GM10847 (cell line): ENCODE data around the gene IDI2.

Source experiments
- POLR2A ChIP-seq: IDR thresholded peaks from 2 replicates; pipeline ENCODE4 v1.6.1; 2011; ENCODE audit not compliant: insufficient read length; ENCODE audit errors: extremely low read depth

The IDI2 gene

GRCh38 chr10:1025683-1026082, at the start of gene IDI2:
Gene IDI2, minus strand, starts transcription at chr10:1025859. Its CDS starts 1,136 bp downstream, at chr10:1024723.
- no peak for TF ChIP-seq POLR2A

- no peak for TF ChIP-seq POLR2A
Measured at GRCh38 chr10:1074748-1075308, 49.2 kb upstream of the IDI2 start.

- TF ChIP-seq POLR2A = no peak
Measured at GRCh38 chr10:1074052-1074747, 48.5 kb upstream of the IDI2 start.

GRCh38 chr10:1070919-1071318, 45.3 kb upstream of the IDI2 start:
- TF ChIP-seq POLR2A = no peak

- no peak for TF ChIP-seq POLR2A
Measured at GRCh38 chr10:1068380-1069361, 43.0 kb upstream of the IDI2 start.

- no peak for TF ChIP-seq POLR2A
Measured at GRCh38 chr10:1064964-1065247, 39.2 kb upstream of the IDI2 start.

- no peak for TF ChIP-seq POLR2A
Measured at GRCh38 chr10:1063232-1063865, 37.7 kb upstream of the IDI2 start.

- TF ChIP-seq POLR2A = no peak
Measured at GRCh38 chr10:1061930-1062774, 36.5 kb upstream of the IDI2 start.

GRCh38 chr10:1059902-1060301, 34.2 kb upstream of the IDI2 start:
- TF ChIP-seq POLR2A = no peak

- no peak for TF ChIP-seq POLR2A
Measured at GRCh38 chr10:1058017-1058416, 32.4 kb upstream of the IDI2 start.

GRCh38 chr10:1057106-1057657, 31.5 kb upstream of the IDI2 start:
- TF ChIP-seq POLR2A = no peak

GRCh38 chr10:1056326-1057105, 30.9 kb upstream of the IDI2 start, which contains the start of gene WDR37:
Gene WDR37, plus strand, starts transcription at chr10:1056385. Its CDS starts 15,771 bp downstream, at chr10:1072156.
- peak; percentile 66 for TF ChIP-seq POLR2A

- no peak for TF ChIP-seq POLR2A
Measured at GRCh38 chr10:1054684-1055083, 29.0 kb upstream of the IDI2 start.
